IPS-NIHi7 (cell line): Measurements from ENCODE around the gene PDXDC1.
"Not testable (repeated sequence)": the region's sequence is repeated elsewhere in the genome, so short reads cannot be mapped to it uniquely, and the experiment has no call there.

ENCODE experiments used
- DNase-seq: peaks from one replicate; pipeline ENCODE4 v3.0.0; 2012; ENCODE audit warnings: mixed read lengths; ENCODE audit errors: extremely low spot score

Gene PDXDC1

GRCh38 chr16:15132719-15133428 is 158.0 kb downstream of the PDXDC1 start:
- DNase-seq = not testable (repeated sequence)

- DNase-seq = not testable (repeated sequence)
These were observed 158.7 kb downstream of the PDXDC1 start for GRCh38 chr16:15133554-15133953.

- DNase-seq = not testable (repeated sequence)
These were observed 160.1 kb downstream of the PDXDC1 start for GRCh38 chr16:15134752-15135482.

- not testable (repeated sequence) for DNase-seq
These were observed 160.9 kb downstream of the PDXDC1 start for GRCh38 chr16:15135483-15136360.

GRCh38 chr16:15137514-15137913 is 162.7 kb downstream of the PDXDC1 start:
- not testable (repeated sequence) for DNase-seq

GRCh38 chr16:15140444-15141365 is 165.9 kb downstream of the PDXDC1 start:
- peak; percentile 6 for DNase-seq

GRCh38 chr16:15141586-15141985 is 166.8 kb downstream of the PDXDC1 start:
- DNase-seq = no peak

GRCh38 chr16:15142107-15142890 is 167.5 kb downstream of the PDXDC1 start:
- DNase-seq = not testable (repeated sequence)

- DNase-seq = not testable (repeated sequence)
These were observed 168.2 kb downstream of the PDXDC1 start for GRCh38 chr16:15142891-15143600.

- peak; percentile 10 for DNase-seq
These were observed 168.8 kb downstream of the PDXDC1 start for GRCh38 chr16:15143601-15144091.

GRCh38 chr16:15144092-15144631 is 169.3 kb downstream of the PDXDC1 start:
- DNase-seq = peak; percentile 10

GRCh38 chr16:15144781-15145417 is 170.1 kb downstream of the PDXDC1 start:
- DNase-seq = not testable (repeated sequence)

GRCh38 chr16:15145418-15146263 is 170.8 kb downstream of the PDXDC1 start:
- DNase-seq = not testable (repeated sequence)

- not testable (repeated sequence) for DNase-seq
These were observed 171.4 kb downstream of the PDXDC1 start for GRCh38 chr16:15146264-15146662.

- not testable (repeated sequence) for DNase-seq
These were observed 174.0 kb downstream of the PDXDC1 start for GRCh38 chr16:15148831-15149230.

- not testable (repeated sequence) for DNase-seq
These were observed 174.4 kb downstream of the PDXDC1 start for GRCh38 chr16:15149260-15149659.

- not testable (repeated sequence) for DNase-seq
These were observed 179.2 kb downstream of the PDXDC1 start for GRCh38 chr16:15154005-15154404.
